A673 (cell line): ENCODE results near the gene RAB36.

Experiments
- CTCF ChIP-seq: fragments of 300-800, 200-600 bp; sonication (generic); conservative IDR thresholded peaks from 2 replicates; pipeline ENCODE4 v1.5.1; 2017; ENCODE audit warnings: low read depth, mild to moderate bottlenecking, antibody characterized with exemption, low read length, moderate library complexity, mixed read lengths
- EZH2 ChIP-seq: fragments of 200-600 bp; sonication (generic); IDR thresholded peaks from 2 replicates; pipeline ENCODE4 v1.6.1; 2017; ENCODE audit warnings: borderline replicate concordance, low read depth, mild to moderate bottlenecking, mixed read lengths, antibody characterized with exemption, low read length; ENCODE audit not compliant: poor library complexity, severe bottlenecking

GRCh38 chr22:23144932-23145877 lies at the start of gene RAB36:
- TF ChIP-seq CTCF (no peak), EZH2 (no peak)
